ENCODE results near the gene HEBP1.

HEBP1 gene

GRCh38 chr12:13000616-13000924, 505 bp upstream of the HEBP1 start:
- TF ChIP-seq, protein P1, sequence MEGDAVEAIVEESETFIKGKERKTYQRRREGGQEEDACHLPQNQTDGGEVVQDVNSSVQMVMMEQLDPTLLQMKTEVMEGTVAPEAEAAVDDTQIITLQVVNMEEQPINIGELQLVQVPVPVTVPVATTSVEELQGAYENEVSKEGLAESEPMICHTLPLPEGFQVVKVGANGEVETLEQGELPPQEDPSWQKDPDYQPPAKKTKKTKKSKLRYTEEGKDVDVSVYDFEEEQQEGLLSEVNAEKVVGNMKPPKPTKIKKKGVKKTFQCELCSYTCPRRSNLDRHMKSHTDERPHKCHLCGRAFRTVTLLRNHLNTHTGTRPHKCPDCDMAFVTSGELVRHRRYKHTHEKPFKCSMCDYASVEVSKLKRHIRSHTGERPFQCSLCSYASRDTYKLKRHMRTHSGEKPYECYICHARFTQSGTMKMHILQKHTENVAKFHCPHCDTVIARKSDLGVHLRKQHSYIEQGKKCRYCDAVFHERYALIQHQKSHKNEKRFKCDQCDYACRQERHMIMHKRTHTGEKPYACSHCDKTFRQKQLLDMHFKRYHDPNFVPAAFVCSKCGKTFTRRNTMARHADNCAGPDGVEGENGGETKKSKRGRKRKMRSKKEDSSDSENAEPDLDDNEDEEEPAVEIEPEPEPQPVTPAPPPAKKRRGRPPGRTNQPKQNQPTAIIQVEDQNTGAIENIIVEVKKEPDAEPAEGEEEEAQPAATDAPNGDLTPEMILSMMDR (IDR thresholded peaks at IDR 0.05; ENCODE audit: control insufficient read depth, insufficient read depth, low read depth, low read length, missing control alignments), result no peak
- peak overlapping the region; percentile 55 for H3K4me3 ChIP-seq (ENCODE audit: control insufficient read depth, low read depth, low read length)
- DNase-seq (ENCODE audit: low read depth), result no peak

- H3K4me3 ChIP-seq (ENCODE audit: control insufficient read depth, low read depth, low read length), result peak overlapping the region; percentile 73
- no peak for DNase-seq (ENCODE audit: low read depth)
Observed at GRCh38 chr12:12999271-12999958, 650 bp downstream of the HEBP1 start.

DNA sequence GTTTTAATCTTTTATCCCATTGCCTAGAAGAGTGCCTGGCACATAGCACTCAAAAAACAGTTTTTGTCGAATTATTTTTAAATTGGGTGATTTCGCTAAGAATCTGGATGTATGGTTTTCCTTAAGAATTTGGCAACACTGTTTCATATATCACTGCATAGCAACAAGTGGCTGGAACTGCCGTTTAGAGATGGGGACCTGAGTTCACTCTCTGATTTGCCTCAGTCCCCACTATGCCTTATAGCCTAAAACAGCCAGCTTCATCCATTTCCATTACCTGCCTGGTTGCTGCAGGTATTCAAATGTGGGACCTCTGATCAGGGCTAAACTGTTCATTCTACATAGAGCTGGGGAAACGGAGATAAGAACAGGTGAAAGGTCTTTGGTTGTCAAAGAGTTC, 1.8 kb downstream of the HEBP1 start:
- no peak overlapping the region for H3K4me3 ChIP-seq (ENCODE audit: control insufficient read depth, low read depth, low read length)
- no peak for DNase-seq (ENCODE audit: low read depth)
- TF ChIP-seq, protein P1 (IDR thresholded peaks at IDR 0.05; ENCODE audit: control insufficient read depth, insufficient read depth, low read depth, low read length, missing control alignments), result no peak

More at GRCh38 chr12:12999271-12999958, 650 bp downstream of the HEBP1 start:
- TF ChIP-seq, protein P1 (IDR thresholded peaks at IDR 0.05; ENCODE audit: control insufficient read depth, insufficient read depth, low read depth, low read length, missing control alignments), result peak; percentile 10

GRCh38 chr12:12997734-12998133, 2.3 kb downstream of the HEBP1 start:
- H3K4me3 ChIP-seq (ENCODE audit: control insufficient read depth, low read depth, low read length), result no peak overlapping the region
- TF ChIP-seq, protein P1 (IDR thresholded peaks at IDR 0.05; ENCODE audit: control insufficient read depth, insufficient read depth, low read depth, low read length, missing control alignments), result no peak
- DNase-seq (ENCODE audit: low read depth), result no peak

GRCh38 chr12:12997156-12997555, 2.9 kb downstream of the HEBP1 start:
- H3K4me3 ChIP-seq (ENCODE audit: control insufficient read depth, low read depth, low read length), result no peak overlapping the region
- no peak for DNase-seq (ENCODE audit: low read depth)
- TF ChIP-seq, protein P1 (IDR thresholded peaks at IDR 0.05; ENCODE audit: control insufficient read depth, insufficient read depth, low read depth, low read length, missing control alignments), result no peak

- no peak for DNase-seq (ENCODE audit: low read depth)
- no peak overlapping the region for H3K4me3 ChIP-seq (ENCODE audit: control insufficient read depth, low read depth, low read length)
- TF ChIP-seq, protein P1 (IDR thresholded peaks at IDR 0.05; ENCODE audit: control insufficient read depth, insufficient read depth, low read depth, low read length, missing control alignments), result no peak
Observed at GRCh38 chr12:12996209-12996608, 3.9 kb downstream of the HEBP1 start.

All from AG09309 (cell line).